NCI-H1417 treated with DMSO at 0.1 percent for 48 hours (cell line): ENCODE data around the gene RNF152.

Source experiments
- DNase-seq: peaks from one replicate; lab custom pipeline; 2025; lab: John Stamatoyannopoulos, UW

RNF152 gene

DNA sequence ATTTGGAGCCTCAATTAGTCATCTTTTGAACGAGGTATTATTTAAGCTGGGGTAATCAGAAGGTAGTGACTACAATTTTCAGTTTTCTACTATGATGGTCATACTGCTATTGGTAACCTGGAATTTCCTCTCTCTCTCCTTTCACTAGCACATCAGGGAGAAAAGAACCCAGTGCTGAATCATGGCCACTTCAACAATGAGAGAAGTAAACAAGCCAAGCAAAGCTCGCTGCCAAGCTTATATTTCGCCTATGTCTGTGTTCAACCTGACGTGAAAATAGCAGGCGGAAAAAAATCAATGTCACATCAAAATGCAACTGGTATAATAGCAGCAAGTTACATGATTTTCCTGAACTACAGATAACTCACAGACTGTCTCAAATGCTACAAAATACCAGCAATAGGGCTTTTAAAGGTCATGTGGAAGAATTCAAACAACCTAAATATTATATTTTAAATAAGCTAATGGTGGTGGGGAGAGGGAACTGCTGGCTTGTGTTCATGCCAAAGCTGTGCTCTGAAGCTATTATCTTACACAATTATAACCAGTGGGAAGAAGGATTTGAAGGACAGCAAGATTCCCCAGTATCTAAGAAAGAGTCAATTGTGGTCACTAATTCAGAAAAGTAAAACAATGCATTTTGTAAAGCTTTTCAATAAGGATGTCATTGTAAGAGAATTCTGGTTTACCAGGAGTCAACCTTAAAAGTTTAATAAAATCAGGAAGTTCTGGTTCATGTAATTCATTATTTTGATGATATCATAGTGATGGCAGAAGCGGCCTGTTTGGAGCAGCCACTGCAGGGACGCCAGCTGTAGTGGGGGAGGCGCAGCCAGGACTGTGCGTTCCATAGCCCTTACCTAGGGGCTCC lies 38.0 kb downstream of the RNF152 start:
- DNase-seq, result no peak

GRCh38 chr18:61853855-61854254 lies 39.0 kb downstream of the RNF152 start:
- no peak for DNase-seq

- DNase-seq, result no peak
Measured at GRCh38 chr18:61852496-61852895, 40.3 kb downstream of the RNF152 start.

- DNase-seq, result no peak
Measured at GRCh38 chr18:61851940-61852451, 40.8 kb downstream of the RNF152 start.

- no peak for DNase-seq
Measured at GRCh38 chr18:61851279-61851678, 41.5 kb downstream of the RNF152 start.

DNA sequence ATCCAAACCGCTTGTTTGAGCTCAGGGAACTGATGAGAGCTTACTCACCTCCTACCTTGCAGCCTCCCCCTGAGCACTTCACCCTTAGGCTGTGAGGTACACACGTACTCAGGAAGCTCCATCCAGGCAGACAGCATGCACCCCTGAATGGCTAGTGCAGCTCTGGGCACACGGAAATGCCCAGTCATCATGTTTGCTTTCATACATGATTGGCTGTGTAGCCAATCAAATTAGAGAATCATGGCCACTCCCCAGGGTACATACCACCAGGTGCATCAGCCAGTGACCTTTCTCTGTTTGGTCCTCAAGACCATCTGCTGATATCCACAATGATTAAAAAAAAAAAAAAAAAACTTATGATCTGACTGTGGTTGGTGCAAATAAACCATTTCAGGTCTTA lies 42.1 kb downstream of the RNF152 start:
- no peak for DNase-seq

DNA sequence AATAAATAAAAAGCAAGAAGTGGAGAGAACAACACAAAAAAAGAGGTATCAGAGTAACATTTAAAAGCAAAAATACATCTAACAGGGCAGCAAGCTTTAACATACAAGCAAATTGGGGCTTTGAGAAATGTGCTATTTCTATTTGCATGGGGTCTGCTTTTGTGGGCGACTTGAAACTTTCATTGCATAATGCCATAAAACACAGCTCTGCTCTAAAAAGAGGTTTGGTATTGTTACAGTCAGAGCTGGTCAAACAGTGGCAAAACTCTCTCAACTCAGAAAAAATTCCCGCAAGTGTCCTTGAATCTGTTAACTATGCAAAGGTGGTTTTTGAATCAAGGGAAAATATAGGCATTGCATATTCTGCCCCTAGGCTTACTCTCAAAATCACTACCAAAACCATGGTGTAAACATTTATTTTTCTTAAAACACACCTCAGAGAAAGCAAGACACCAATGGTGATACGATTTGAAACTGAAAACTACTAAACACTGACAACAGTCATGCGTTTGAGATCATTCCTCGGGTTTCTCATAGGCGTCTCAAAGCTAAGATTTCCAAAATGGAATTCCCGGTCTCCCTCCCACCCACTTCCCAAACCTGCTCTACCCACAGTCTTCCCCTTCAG lies 45.5 kb downstream of the RNF152 start:
- no peak for DNase-seq

GRCh38 chr18:61845197-61845596 lies 47.6 kb downstream of the RNF152 start:
- DNase-seq, result no peak

DNA sequence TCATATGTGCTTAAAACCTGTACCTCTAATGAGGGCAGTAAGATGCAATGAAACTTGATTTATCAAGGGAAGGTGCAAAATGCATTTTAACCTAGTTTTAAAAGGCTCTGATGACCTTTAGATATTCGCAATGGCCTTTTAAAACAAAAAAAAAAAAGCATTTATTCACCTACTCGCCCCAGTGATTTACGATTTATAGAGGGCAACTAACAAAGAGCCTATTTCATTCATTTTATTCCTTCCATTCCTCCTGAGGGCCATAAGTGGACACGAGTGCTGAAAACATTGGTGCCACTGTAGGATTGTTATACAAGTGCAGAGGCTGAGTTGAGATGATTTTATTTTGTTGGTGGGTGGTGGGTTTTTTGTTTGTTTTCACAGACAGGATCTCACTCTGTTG lies 48.1 kb downstream of the RNF152 start:
- DNase-seq, result no peak

DNA sequence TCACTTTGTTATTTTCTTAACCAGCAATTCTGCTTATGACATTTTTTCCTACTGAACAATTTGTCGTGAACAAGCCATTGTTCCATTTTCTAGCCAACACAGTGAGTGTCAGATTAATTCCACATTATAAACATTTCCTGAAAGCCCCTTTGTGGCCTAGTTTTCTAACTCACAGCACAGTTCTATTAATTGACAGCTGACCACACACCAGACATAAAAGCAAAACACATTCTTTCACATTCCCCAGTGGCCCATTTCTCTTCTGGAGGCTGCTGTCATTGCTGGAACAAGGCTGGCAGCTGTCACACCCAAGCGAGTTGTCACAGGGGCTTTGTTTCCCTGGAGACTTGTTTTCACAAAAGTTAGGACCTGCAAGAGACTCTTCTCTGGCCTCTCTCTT lies 50.7 kb downstream of the RNF152 start:
- no peak for DNase-seq

- DNase-seq, result no peak
Measured at GRCh38 chr18:61841706-61842105, 51.1 kb downstream of the RNF152 start.

GRCh38 chr18:61840324-61840723 lies 52.5 kb downstream of the RNF152 start:
- no peak for DNase-seq

DNA sequence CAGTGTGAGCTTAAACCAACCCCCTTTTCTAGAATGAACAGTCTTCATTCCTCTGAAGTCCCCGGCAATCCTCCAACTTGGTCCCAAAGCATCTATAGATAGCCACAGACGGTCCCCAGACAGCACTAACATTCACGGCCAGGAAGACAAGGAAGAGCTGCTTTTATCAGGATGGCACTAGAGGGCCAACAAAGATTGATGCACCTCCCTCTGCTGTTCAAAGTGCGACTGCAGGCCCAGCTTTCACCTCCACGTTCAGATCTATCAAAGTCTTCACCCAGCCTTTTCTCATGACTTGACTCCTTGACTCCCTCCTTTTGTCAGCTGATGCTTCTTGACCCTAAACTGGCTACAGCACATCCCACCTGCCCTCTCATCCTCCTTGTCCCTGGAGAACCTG lies 54.3 kb downstream of the RNF152 start:
- DNase-seq, result no peak

DNA sequence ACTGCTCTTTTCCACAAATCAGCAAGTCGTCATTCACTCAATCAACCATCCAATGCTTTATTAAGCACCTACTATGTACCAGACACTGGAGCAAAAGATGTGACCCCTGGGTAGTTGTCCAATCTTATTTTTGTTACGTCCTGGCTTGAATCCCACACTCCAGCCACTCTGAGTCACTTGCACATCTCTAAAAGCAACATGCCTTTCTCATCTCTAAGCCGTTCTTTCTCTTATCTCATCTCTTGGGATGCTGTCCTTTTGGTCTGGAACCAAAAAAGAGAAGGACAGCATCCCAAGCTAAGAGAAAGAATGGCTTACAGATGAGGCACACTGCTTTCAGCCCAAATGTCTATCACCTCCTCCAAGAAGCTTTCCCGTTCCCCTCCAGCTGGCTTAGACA lies 58.8 kb downstream of the RNF152 start:
- no peak for DNase-seq

- DNase-seq, result no peak
Measured at GRCh38 chr18:61833387-61833786, 59.4 kb downstream of the RNF152 start.

- no peak for DNase-seq
Measured at GRCh38 chr18:61832858-61833257, 59.9 kb downstream of the RNF152 start.

- DNase-seq, result no peak
Measured at GRCh38 chr18:61831071-61831470, 61.7 kb downstream of the RNF152 start.

DNA sequence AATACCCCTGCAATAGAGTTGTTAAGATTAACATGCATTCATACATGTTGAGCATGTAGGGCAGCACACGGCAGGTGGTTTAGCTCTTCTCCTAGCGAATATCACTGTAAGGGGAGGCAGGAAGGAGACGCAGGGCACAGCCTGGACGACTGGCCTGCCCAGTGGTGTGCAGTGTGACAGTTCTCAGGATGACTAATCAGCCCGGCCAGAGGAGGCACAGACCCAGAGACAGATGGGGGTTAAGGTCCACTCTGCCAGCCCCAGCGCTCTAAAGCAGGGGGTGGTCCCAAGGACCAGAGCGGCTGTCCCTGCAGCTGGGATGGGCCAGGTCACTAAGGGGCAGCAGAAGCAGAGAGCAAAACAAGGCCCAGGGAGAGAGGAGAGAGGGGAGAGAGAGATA lies 63.7 kb downstream of the RNF152 start:
- no peak for DNase-seq

- no peak for DNase-seq
Measured at GRCh38 chr18:61827591-61827990, 65.2 kb downstream of the RNF152 start.

DNA sequence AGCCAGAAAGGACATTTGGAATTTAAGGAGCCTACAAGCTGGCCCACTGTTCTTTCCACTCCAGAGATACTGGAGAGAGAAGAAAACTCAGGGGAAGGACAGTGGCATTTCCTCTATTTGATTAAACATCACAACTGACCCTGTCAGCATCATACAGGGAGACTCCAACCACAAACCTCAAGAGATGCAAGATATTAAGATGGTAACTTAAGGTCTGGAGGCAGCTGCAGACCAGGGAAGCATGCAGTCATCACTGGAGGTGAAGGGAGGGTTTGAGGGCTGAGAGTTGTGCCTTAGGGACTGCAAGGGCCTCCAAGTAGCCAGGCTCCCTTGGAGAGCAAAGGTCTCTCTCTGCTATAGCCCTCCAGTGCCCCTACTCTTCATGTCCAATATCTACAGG lies 67.4 kb downstream of the RNF152 start:
- no peak for DNase-seq

DNA sequence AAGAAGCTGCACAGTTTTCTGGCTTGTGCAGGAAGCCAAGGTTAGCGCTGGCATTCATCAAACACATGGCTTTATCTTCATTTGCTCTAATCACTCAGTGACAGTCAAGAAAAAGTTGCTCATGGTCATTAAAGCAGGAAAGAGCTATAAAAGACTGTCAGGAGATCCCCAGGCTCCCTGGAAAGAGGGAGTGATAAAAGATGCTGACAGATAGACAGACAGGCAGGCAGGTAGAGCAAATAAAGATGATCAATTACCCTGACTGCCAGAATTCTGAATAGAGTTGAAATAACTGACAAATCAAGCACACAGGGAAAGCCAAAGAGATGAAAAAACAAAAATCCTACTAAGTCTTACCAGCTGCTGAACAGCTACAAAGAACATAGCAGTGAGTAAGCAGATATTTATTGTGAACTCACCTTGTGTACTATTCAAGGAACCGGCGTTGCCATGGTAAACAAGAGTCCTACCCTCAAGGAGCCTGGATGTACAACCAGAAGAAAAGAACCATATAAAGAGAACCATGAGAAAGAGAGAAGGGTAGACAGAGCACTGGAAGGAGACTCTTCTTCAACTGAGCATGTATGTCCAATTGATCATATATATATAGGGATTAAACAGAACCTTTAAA lies 68.0 kb downstream of the RNF152 start:
- no peak for DNase-seq

- no peak for DNase-seq
Measured at GRCh38 chr18:61823595-61823994, 69.2 kb downstream of the RNF152 start.

GRCh38 chr18:61822879-61823278 lies 69.9 kb downstream of the RNF152 start:
- DNase-seq, result no peak
